Measurements from ENCODE around the gene ANKRD11.

- TF ChIP-seq POLR2A (IDR thresholded peaks at IDR 0.05; ENCODE audit: low read length) (no peak), GATA1 (IDR thresholded peaks at IDR 0.05; ENCODE audit: low read depth, low read length) (no peak)
Measured at GRCh38 chr16:89425523-89425922, 64.8 kb downstream of the ANKRD11 start.
